Loucy (cell line): ENCODE data around the gene PPM1M.

Experiments used
- H2AFZ ChIP-seq: fragments of 200-600 bp; sonication (generic); 2 replicates; pipeline ENCODE4 v1.6.0; 2016; ENCODE audit warnings: antibody characterized with exemption, mild to moderate bottlenecking, low read length, moderate library complexity
- H3F3A ChIP-seq: fragments of 200-600 bp; 2 replicates; pipeline ENCODE4 v1.6.0; 2016; ENCODE audit warnings: antibody characterized with exemption, low read depth, mild to moderate bottlenecking
- H3K27me3 ChIP-seq: fragments of 200-600 bp; sonication (generic); 2 replicates; pipeline ENCODE4 v1.6.1; 2014; ENCODE audit warnings: low read length, mild to moderate bottlenecking; ENCODE audit not compliant: insufficient read depth, poor library complexity, severe bottlenecking
- H3K36me3 ChIP-seq: fragments of 200-600 bp; sonication (generic); 2 replicates; pipeline ENCODE4 v1.6.1; 2016; ENCODE audit warnings: low read length; ENCODE audit not compliant: insufficient read depth
- H3K4me1 ChIP-seq: fragments of 200-600 bp; sonication (generic); 2 replicates; pipeline ENCODE4 v1.5.1; 2014; ENCODE audit warnings: low read length, mild to moderate bottlenecking; ENCODE audit not compliant: insufficient read depth, poor library complexity, severe bottlenecking
- H3K4me2 ChIP-seq: fragments of 200-600 bp; sonication (generic); 2 replicates; pipeline ENCODE4 v1.6.0; 2014; ENCODE audit warnings: antibody characterized with exemption, low read length, low read depth, mild to moderate bottlenecking; ENCODE audit not compliant: poor library complexity, severe bottlenecking
- H3K4me3 ChIP-seq: fragments of 200-600 bp; sonication (generic); 2 replicates; pipeline ENCODE4 v1.5.1; 2014; ENCODE audit warnings: low read length, mild to moderate bottlenecking, mixed read lengths; ENCODE audit not compliant: poor library complexity, severe bottlenecking
- H3K79me2 ChIP-seq: fragments of 200-600 bp; sonication (generic); 2 replicates; pipeline ENCODE4 v1.6.1; 2014; ENCODE audit warnings: low read length; ENCODE audit not compliant: insufficient read depth
- H3K9ac ChIP-seq: fragments of 200-600 bp; sonication (generic); 2 replicates; pipeline ENCODE4 v1.6.0; 2014; ENCODE audit warnings: mild to moderate bottlenecking, low read depth, low read length, moderate library complexity; ENCODE audit not compliant: poor library complexity, severe bottlenecking
- H3K9me2 ChIP-seq: fragments of 200-600 bp; sonication (generic); replicated peaks from 2 replicates; pipeline ENCODE4 v1.6.1; 2016; ENCODE audit warnings: low read depth, low read length, mixed read lengths
- H3K9me3 ChIP-seq: fragments of 200-600 bp; sonication (generic); 2 replicates; pipeline ENCODE4 v1.6.1; 2014; ENCODE audit warnings: mild to moderate bottlenecking, antibody characterized with exemption, low read length, low read depth; ENCODE audit not compliant: insufficient read depth
- H4K20me1 ChIP-seq: fragments of 200-600 bp; sonication (generic); 2 replicates; pipeline ENCODE4 v1.6.0; 2014; ENCODE audit warnings: antibody characterized with exemption, low read length, mild to moderate bottlenecking; ENCODE audit not compliant: insufficient read depth, poor library complexity, severe bottlenecking
- CTCF ChIP-seq: fragments of 200-600 bp; sonication (generic); conservative IDR thresholded peaks from 2 replicates; pipeline ENCODE4 v1.5.1; 2014; ENCODE audit warnings: mild to moderate bottlenecking, antibody characterized with exemption, low read length
- EZH2phosphoT487 ChIP-seq: fragments of 200-600 bp; IDR thresholded peaks from 2 replicates; pipeline ENCODE4 v1.6.1; 2018; ENCODE audit warnings: antibody characterized with exemption, mild to moderate bottlenecking, moderate library complexity, borderline replicate concordance

The PPM1M gene

GRCh38 chr3:52253314-52254304, 8.1 kb downstream of the PPM1M start:
- peak overlapping the region; percentile 66 for H3K9ac ChIP-seq
- H4K20me1 ChIP-seq: peaks cover 17% of the 10 kb centered on the region
- no peak for TF ChIP-seq EZH2phosphoT487
- TF ChIP-seq CTCF: no peak
- no peaks in the 10 kb centered on the region for H3K27me3 ChIP-seq
- H3K9me2 ChIP-seq: no peaks in the 10 kb centered on the region
- peak overlapping the region; percentile 58 for H3K4me3 ChIP-seq
- H3K4me1 ChIP-seq: peaks cover 20% of the 10 kb centered on the region
- H3K79me2 ChIP-seq: peaks cover 12% of the 10 kb centered on the region; the same call in 1 of the 2 replicates
- peak overlapping the region; percentile 72 for H3K4me2 ChIP-seq
- no peaks in the 10 kb centered on the region for H3K9me3 ChIP-seq
- H3F3A ChIP-seq: peaks cover 9% of the 10 kb centered on the region; the same call in 1 of the 2 replicates
- no peak overlapping the region for H2AFZ ChIP-seq
- peaks cover 47% of the 10 kb centered on the region for H3K36me3 ChIP-seq

- H3K27me3 ChIP-seq: no peaks in the 10 kb centered on the region
- H4K20me1 ChIP-seq: peaks cover 17% of the 10 kb centered on the region
- H3K4me3 ChIP-seq: no peak overlapping the region
- TF ChIP-seq EZH2phosphoT487 (no peak), CTCF (no peak)
- no peaks in the 10 kb centered on the region for H3K9me2 ChIP-seq
- H2AFZ ChIP-seq: no peak overlapping the region
- H3F3A ChIP-seq: peaks cover 9% of the 10 kb centered on the region; the same call in 1 of the 2 replicates
- H3K4me2 ChIP-seq: peak overlapping the region; percentile 72
- H3K4me1 ChIP-seq: peaks cover 20% of the 10 kb centered on the region
- H3K9ac ChIP-seq: no peak overlapping the region
- peaks cover 16% of the 10 kb centered on the region; the same call in 1 of the 2 replicates for H3K79me2 ChIP-seq
- H3K36me3 ChIP-seq: peaks cover 57% of the 10 kb centered on the region
- no peaks in the 10 kb centered on the region for H3K9me3 ChIP-seq
Observed at GRCh38 chr3:52254608-52255007, 9.0 kb downstream of the PPM1M start.

GRCh38 chr3:52256159-52256558, 10.6 kb downstream of the PPM1M start:
- H3K9me2 ChIP-seq: no peaks in the 10 kb centered on the region
- H3K36me3 ChIP-seq: peaks cover 72% of the 10 kb centered on the region
- H3K4me3 ChIP-seq: no peak overlapping the region
- H3K9ac ChIP-seq: no peak overlapping the region
- H4K20me1 ChIP-seq: peaks cover 19% of the 10 kb centered on the region
- H3F3A ChIP-seq: peaks cover 9% of the 10 kb centered on the region; the same call in 1 of the 2 replicates
- H3K4me2 ChIP-seq: no peak overlapping the region
- H3K79me2 ChIP-seq: peaks cover 28% of the 10 kb centered on the region; the same call in 1 of the 2 replicates
- H3K27me3 ChIP-seq: no peaks in the 10 kb centered on the region
- H3K9me3 ChIP-seq: no peaks in the 10 kb centered on the region
- peaks cover 20% of the 10 kb centered on the region for H3K4me1 ChIP-seq
- H2AFZ ChIP-seq: no peak overlapping the region
- no peak for TF ChIP-seq CTCF
- TF ChIP-seq EZH2phosphoT487: no peak
